GM12865 (cell line): ENCODE measurements around the gene MST1.

Experiments
- DNase-seq: peaks from one replicate; pipeline ENCODE4 v3.0.0; 2010; ENCODE audit warnings: low read depth
- H3K4me3 ChIP-seq: 2 replicates; pipeline ENCODE4 v1.5.1; 2011; ENCODE audit warnings: mild to moderate bottlenecking, low read depth, low read length, control low read depth
- TF ChIP-seq, protein P1 (sequence below): IDR thresholded peaks from 2 replicates; pipeline ENCODE4 v1.5.1; 2011; ENCODE audit warnings: low read length, control low read depth, low read depth, inconsistent platforms; ENCODE audit not compliant: insufficient read depth; ENCODE audit errors: missing control alignments

Gene MST1

DNA sequence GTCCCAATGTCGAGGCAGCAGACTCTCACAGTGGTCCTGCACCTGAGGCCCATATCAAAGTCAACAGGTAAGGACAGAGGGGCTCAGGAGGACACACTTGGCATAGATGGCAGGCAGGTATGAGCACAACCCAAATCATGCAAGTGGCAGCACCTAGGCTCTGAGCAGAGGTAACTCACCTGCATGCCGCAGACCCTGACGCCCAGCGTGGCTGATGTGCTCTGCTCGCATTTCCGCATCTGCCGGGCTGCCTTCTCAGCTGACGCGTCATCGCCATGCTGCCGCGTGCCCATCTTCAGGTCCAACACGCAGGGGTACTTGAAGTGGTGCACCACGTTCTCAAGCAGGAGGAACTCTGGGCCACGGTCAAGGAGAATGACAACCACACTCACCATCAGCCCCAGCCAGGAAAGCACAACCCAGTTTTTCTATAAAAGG lies 38.7 kb upstream of the MST1 start:
- no peak for DNase-seq
- TF ChIP-seq, protein P1, sequence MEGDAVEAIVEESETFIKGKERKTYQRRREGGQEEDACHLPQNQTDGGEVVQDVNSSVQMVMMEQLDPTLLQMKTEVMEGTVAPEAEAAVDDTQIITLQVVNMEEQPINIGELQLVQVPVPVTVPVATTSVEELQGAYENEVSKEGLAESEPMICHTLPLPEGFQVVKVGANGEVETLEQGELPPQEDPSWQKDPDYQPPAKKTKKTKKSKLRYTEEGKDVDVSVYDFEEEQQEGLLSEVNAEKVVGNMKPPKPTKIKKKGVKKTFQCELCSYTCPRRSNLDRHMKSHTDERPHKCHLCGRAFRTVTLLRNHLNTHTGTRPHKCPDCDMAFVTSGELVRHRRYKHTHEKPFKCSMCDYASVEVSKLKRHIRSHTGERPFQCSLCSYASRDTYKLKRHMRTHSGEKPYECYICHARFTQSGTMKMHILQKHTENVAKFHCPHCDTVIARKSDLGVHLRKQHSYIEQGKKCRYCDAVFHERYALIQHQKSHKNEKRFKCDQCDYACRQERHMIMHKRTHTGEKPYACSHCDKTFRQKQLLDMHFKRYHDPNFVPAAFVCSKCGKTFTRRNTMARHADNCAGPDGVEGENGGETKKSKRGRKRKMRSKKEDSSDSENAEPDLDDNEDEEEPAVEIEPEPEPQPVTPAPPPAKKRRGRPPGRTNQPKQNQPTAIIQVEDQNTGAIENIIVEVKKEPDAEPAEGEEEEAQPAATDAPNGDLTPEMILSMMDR: no peak
- H3K4me3 ChIP-seq: no peak overlapping the region

DNA sequence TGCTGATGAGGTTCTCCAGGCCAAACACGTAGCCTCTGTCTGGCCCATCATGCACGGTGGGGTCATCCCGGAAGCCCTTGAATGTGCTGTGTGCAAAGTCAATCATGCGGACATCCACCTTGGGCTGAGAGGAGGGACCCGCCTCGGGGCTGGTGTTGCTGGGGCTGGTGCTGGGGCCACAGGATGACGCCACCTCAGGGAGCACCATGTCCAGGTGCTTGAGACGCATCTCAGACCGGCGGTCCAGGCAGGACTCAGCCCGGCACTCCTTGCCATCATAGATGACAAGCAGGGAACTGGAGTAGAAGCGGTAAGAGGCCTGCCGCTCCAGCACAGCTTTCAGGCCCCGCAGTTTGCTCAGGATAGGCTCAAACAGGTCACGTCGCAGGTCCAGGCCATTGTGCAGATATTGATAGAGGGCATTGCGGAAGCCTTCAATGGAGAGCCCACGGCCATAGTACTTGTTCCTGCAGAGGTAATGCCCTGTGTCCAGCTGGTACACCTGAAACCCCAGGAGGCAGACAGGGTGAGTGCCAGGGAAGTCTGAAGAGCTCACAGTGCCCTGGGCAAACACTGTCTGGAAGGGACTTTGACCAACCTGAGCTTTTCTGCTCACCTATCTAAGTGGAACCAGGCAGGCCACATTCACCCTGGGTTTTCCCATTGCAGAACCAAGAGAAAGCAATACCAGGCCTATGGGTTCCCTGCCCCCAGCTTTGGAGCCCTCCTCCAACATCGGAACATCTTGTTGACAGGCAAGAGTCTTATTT lies 38.1 kb upstream of the MST1 start:
- H3K4me3 ChIP-seq: no peak overlapping the region
- DNase-seq: peak; percentile 49
- TF ChIP-seq, protein P1: no peak

DNA sequence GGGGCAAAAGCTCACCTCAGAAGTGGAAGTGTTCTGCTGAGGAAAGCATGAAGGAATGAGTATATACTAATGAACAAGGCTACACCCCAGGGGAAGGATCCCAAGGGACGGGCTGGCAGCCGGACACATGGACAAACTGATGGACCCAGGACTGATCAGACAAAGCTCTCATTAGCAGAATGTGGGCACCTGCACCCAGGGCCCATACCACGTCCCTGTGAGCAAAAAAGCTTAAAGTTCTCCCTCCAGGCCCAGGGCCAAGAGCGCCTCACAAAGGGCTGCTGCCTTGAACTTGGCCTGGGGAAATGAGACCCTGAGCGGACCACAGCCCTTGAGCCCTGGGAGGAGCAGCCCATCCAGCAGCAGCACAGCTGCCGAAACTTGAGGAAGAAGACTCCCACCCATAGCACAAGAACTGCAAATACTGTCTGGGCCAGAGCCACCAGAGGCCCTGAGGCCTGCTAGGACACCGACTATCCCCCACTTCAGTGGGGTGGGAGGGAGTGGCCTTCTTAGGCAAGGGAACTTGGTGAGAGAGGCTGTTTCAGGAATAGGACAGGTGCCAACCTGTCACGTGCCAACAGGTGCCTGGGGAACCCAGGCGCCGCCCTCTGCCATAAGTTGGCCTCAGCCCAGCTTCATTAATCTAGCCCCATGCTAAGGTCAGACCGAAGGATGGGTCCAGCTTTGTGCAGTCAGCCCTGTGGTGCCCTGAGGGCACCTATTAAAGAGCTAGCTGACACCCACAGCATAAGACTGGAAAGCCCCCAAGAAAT lies 36.8 kb upstream of the MST1 start:
- TF ChIP-seq, protein P1: no peak
- DNase-seq: no peak
- no peak overlapping the region for H3K4me3 ChIP-seq

DNA sequence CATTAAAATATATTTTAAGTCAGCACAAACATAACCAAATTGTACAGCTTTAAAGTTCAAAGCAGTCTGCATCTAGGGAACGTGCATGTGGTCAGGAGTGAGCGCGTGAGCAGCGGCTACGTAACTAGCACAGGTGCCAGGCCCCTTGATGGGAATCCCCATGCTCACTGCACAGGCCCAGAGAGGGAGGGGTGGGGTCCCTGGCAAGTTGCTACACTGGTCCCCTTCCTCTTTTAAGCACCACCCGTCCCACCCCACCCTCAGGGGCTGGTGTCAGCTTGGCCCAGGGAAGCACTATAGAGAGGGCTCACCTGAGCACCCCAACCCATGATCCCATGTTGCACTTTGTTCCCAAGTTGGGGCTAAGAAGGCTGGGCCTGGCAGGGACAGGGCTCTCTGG lies 35.3 kb upstream of the MST1 start:
- peak overlapping the region; percentile 85 for H3K4me3 ChIP-seq
- TF ChIP-seq, protein P1: no peak
- DNase-seq: peak; percentile 59

DNA sequence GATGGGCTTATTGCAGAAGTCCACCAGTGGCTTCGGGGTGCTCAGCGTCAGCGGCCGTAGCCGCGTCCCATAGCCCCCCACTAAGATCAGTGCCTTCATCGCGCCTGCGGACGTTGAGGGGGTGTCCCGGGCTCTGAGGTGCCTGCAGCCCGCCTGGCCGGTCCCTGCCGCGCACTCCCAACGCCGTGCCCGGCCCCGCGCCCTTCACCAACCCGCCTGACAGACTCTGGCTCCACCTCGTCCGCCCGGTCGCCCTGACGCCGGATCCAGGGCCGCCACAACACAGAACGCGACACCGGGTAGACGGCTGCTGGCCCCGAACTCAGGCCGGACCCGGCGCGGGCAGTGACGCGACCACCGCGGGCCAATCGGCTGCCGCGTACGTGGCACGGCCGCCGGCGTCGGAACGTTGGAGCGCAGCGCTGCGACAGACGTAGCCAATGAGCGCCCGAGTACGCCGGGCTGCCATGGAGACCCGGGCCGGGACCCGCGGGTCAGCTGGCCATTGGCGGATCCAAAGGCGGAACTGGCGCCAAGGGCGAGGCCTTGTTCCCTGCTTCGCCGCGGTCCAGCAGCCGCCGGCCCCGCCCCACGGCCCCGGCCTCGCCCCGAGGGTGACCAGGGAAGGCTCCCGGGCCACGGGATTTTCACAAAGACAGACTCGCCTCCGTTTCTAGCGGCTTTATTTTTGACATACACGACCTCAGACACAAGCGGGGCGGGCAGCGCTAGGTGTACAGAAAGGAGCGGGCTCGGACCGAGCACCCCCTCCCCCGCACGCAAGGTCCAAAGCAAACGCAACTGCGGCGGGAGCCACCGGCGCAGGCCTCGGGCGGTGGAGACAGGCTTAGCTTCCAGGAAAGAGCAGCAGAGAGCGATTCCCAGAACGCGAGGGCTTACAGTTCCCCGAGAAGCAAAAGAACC lies 34.6 kb upstream of the MST1 start, which contains the start of gene GMPPB:
TSS of gene GMPPB (minus strand) at position 324 of the 924 bp plus-strand sequence. CDS start at position 99, 225 bp downstream.
- DNase-seq: peak; percentile 99
- TF ChIP-seq, protein P1: no peak

DNA sequence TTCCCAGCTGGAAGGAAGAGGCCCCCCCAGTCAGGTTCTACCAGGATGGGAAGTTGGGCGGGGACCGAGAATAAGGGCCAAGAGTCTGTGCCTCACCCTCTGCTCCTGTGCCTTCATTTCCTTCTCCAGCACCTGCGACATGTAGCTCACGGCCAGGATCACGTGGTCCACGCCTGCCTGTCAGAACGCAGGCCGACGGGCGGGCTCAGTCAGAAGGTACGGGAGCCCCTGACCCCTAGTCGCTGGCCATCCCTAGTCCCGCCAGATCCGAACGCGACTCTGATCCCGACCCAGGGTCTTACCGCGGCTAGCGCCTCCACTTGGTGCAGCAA lies 34.0 kb upstream of the MST1 start:
- DNase-seq: peak; percentile 83
- H3K4me3 ChIP-seq: peak overlapping the region; percentile 87
- TF ChIP-seq, protein P1: no peak

More for the DNA sequence above, 34.6 kb upstream of the MST1 start, which contains the start of gene GMPPB:
- H3K4me3 ChIP-seq: peak within 1 kb of the TSS; percentile 87
